GM12801 (cell line): ENCODE data around the gene PDAP1.

ENCODE experiments used
- TF ChIP-seq, protein P1 (sequence below): IDR thresholded peaks from one replicate; pipeline ENCODE4 v1.5.1; 2011; ENCODE audit warnings: control low read depth; ENCODE audit not compliant: insufficient read length; ENCODE audit errors: extremely low read depth

PDAP1 gene

DNA sequence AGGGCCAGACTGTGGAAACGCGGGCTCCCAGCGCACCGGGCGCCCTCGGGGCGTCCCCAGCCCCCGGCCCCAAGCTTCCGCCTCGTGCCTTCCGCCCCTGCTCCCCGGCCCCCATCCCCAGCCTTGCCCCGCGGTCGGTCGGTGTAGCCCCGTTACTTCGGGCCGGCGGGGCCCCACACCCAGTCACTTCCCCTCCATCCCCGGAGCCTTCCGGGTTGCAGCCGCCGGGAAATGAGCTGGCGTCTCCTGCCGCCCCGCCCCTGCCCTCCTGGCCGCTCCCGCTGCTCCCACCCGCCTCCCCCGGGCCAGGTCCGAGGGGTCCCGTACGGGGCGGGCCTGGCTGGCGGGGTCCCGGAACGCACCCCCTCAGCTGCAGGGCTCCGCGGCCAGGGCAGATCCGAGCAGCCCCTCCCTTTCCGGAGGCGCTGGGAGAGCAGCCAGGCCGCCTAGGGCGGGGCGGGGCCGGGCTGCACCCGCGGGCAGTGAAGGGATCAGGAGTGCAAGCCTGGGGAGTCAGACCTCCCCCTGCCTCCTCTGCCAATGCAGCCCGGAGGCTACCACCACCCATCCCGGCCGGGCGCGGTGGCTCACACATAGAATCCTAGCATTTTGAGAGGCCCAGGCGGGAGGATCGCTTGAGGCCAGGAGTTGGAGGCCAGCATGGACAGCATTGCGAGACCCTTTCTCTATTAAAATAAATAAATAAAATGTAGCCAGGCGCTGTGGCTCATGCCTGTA is 33.2 kb downstream of the PDAP1 start:
- TF ChIP-seq, protein P1, sequence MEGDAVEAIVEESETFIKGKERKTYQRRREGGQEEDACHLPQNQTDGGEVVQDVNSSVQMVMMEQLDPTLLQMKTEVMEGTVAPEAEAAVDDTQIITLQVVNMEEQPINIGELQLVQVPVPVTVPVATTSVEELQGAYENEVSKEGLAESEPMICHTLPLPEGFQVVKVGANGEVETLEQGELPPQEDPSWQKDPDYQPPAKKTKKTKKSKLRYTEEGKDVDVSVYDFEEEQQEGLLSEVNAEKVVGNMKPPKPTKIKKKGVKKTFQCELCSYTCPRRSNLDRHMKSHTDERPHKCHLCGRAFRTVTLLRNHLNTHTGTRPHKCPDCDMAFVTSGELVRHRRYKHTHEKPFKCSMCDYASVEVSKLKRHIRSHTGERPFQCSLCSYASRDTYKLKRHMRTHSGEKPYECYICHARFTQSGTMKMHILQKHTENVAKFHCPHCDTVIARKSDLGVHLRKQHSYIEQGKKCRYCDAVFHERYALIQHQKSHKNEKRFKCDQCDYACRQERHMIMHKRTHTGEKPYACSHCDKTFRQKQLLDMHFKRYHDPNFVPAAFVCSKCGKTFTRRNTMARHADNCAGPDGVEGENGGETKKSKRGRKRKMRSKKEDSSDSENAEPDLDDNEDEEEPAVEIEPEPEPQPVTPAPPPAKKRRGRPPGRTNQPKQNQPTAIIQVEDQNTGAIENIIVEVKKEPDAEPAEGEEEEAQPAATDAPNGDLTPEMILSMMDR: no peak

DNA sequence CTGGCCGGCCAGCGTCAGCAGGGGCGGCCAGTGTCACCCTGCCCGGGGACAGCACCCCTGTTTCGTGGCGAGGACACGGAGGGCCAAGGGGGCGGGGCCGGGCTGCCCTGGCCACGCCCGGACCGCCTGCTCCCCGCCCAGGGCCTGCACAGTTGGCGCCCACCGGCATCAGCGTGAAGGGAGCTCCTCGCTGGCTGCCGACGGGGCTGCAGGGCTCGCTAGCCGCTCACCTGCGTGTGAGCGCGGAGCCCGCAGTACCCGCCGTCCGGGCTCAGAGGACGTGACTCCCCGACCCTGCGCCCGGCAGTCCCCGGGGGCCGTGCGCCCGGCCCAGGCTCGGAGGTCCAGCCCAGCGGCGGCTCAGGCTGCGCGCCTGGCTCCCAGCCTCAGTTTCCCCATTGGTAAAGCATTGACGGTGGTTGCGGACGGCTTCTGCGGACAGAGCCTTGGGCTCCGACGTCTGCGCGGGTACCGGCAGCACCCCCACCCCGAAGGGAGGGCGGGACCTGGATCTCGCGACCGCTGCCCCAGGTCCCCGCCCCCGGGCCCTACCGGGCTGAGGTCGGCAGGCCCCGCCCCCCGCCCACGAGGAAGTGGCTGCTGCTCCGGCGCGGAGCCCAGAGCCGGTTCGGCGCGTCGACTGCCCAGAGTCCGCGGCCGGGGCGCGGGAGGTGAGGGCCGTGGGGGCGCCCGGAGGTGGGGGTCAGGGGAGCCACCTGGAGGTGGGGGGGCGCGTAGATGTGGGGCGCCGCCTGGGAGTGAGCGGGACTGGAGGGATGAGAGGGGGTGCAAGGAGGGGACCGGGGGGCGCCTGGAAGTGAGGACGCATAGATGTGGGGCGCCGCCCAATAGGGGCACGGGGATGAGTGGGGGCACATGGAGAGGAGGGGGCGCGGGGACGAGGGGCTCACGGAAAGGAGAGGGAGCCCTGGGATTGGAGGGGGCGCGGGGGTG is 34.0 kb downstream of the PDAP1 start, which contains the start of gene ARPC1B:
Gene ARPC1B (plus strand): TSS at position 620 of the 954 bp plus-strand sequence. CDS start 10,985 bp downstream, outside the sequence.
- TF ChIP-seq, protein P1: no peak

DNA sequence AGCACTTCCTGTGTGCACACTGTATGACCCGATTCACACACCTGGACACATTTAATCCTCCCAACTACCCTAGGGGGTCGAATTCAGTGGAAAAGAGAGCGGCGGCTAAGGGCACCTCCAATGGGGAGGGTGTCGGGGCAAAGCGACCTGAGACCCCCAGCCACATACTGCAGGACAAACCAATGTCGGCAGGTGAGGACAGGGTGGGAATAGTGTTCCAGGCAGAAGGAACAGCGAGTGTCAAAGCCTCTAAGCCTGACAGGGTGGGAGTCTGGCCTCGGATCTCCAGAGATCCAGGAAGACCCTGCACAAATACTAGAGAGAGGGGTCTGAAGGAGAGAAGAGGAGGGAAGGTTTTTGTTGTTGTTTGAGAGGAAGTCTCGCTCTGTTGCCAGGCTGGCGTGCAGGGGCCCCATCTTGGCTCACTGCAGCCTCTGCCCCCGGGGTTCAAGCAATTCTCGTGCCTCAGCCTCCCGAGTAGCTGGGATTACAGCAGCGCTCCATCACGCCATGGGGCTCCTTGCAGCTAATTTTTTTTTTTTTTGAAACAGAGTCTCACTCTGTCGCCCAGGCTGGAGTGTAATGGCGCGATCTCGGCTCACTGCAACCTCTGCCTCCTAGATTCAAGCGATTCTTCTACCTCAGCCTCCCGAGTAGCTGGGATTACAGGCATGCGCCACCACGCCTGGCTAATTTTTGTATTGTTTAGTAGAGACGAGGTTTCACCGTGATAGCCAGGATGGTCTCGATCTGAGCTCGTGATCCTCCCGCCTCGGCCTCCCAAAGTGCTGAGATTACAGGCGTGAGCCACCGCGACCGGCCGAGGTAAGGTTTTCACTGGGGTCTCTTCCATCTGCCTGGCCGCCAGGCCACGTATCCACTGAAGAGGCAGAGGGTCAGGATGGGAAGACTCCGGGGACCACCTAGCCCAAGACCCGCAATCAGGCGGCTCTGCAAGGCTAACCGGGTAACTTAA is 35.0 kb downstream of the PDAP1 start:
- TF ChIP-seq, protein P1: no peak

DNA sequence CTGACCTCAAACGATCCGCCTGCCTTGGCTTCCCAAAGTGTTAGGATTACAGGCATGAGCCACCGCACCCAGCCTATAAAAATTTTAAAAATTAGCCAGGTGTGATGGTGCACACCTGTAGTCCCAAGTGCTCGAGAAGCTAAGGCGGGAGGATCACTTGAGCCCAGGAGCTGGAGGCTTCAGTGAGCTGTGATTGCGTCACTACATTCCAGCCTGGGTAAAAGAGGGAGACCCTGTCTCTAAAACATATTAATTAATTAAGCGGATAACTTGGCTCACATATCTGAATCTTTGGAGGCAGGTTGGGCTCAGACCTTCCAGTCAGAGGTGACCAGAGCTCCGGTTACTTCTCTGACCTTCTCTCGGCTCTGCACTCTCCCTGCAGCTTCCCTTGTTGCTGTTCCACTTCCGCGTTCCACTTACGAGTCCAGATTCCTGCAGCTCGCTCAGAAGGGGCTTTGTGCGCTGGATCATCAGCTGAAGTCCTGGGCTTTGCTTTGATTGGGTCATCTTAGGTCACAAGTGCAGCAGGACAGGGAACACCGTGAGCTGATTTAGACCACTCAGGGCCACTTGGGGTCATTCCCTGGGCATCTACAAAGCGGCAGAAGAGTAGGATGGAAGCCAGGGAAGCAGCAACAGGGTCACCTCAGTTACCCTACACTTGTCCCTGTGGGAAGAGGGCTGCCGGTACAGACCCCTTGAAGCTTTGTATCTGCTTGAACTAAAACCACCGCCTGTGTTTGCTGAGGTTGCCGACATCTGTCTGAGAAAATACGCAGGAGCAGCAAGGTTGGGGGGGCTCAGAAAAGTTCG is 35.9 kb downstream of the PDAP1 start:
- TF ChIP-seq, protein P1: no peak

DNA sequence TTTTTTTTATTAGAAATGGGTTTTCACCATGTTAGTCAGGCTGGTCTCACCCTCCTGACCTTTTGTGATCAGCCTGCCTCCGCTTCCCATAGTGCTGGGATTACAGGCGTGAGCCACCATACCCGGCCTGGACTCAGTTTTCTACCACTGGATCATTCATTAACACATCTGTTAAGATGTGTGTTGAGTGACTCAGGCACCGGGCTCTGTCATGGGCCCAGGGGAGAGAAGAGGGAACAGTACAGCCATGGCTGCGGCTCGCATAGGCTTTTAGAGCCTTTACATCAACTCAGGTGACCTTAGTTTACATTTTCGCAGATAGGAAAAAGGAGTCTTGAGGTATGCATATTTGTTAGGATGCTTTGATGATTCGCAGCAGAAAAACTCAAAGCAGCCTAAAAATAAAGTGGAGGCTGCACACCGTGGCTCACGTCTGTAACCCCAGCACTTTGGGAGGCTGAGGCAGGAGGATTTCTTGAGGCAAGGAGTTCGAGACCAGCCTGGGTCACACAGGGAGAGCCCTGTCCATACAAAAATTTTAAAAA is 36.9 kb downstream of the PDAP1 start:
- TF ChIP-seq, protein P1: no peak

DNA sequence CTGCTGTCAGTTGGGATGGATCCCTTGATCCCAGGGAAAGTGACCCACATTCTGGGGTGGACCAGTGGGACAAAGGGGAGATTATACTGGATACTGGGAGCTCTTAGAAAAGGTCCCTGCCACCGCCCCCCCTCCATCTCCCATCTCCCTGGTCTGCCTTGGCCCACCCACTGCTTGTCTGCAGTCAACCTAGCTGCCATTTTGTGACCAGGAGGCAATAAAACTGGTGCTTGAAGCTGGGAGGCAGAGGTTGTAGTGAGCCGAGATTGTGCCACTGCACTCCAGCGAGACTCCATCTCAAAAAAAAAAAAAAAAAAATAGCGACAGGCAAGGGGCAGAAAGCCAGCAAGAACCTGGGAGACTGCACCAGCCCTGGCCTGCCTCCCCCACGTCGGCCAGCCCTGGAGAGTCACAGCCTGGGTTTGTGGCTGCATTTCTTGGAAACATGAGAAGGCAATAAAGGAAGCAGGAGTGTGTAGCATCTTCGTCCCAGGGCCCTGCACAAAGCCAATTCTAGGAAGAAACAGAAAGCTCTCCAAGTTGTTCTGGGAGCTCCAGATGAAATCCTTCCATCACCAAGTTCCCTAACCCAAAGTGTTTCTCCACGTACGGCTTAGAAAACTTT is 38.5 kb downstream of the PDAP1 start:
- TF ChIP-seq, protein P1: no peak
